OCI-LY1 (cell line): Measurements from ENCODE around the gene GABRB3.

ENCODE experiments used
- H2AFZ ChIP-seq: fragments of 200-600 bp; sonication (generic), shearing (Covaris generic); 2 replicates; pipeline ENCODE4 v1.6.0; 2014; ENCODE audit warnings: antibody characterized with exemption, mild to moderate bottlenecking, low read length
- H3F3A ChIP-seq: fragments of 200-600 bp; sonication (generic), shearing (Covaris generic); 2 replicates; pipeline ENCODE4 v1.6.0; 2014; ENCODE audit warnings: mild to moderate bottlenecking, antibody characterized with exemption, low read length, moderate library complexity; ENCODE audit not compliant: insufficient read depth
- H3K27ac ChIP-seq: fragments of 200-600 bp; sonication (generic); 2 replicates; pipeline ENCODE4 v1.5.1; 2014; ENCODE audit warnings: low read length, mixed run types, mild to moderate bottlenecking, low read depth; ENCODE audit not compliant: poor library complexity, severe bottlenecking
- H3K27me3 ChIP-seq: fragments of 200-600 bp; sonication (generic); 2 replicates; pipeline ENCODE4 v1.6.0; 2014; ENCODE audit warnings: antibody characterized with exemption, mild to moderate bottlenecking, low read length, moderate library complexity; ENCODE audit not compliant: insufficient read depth
- H3K36me3 ChIP-seq: fragments of 200-600 bp; sonication (generic); 2 replicates; pipeline ENCODE4 v1.6.1; 2014; ENCODE audit warnings: mild to moderate bottlenecking, antibody characterized with exemption, low read length, moderate library complexity, mixed read lengths; ENCODE audit not compliant: insufficient read depth
- H3K4me1 ChIP-seq: fragments of 200-600 bp; sonication (generic); 2 replicates; pipeline ENCODE4 v1.5.1; 2014; ENCODE audit warnings: mild to moderate bottlenecking, low read length, moderate library complexity; ENCODE audit not compliant: insufficient read depth, severe bottlenecking
- H3K4me2 ChIP-seq: fragments of 200-600 bp; sonication (generic), shearing (Covaris generic); 2 replicates; pipeline ENCODE4 v1.6.1; 2014; ENCODE audit warnings: low read length
- H3K4me3 ChIP-seq: fragments of 200-600 bp; sonication (generic); 2 replicates; pipeline ENCODE4 v1.5.1; 2014; ENCODE audit warnings: low read length, low read depth, mild to moderate bottlenecking, mixed read lengths; ENCODE audit not compliant: poor library complexity, severe bottlenecking
- H3K79me2 ChIP-seq: fragments of 200-600 bp; shearing (Covaris generic); 2 replicates; pipeline ENCODE4 v1.6.1; 2016; ENCODE audit warnings: mixed run types, low read length, mixed read lengths; ENCODE audit not compliant: insufficient read depth
- H3K9ac ChIP-seq: fragments of 200-600 bp; sonication (generic), shearing (Covaris generic); 2 replicates; pipeline ENCODE4 v1.6.1; 2014; ENCODE audit warnings: mild to moderate bottlenecking, low read length, mixed read lengths
- H3K9me2 ChIP-seq: fragments of 200-600 bp; sonication (generic), shearing (Covaris generic); 2 replicates; pipeline ENCODE4 v1.6.1; 2014; ENCODE audit warnings: low read depth, mild to moderate bottlenecking, low read length, mixed read lengths
- H3K9me3 ChIP-seq: fragments of 200-600 bp; shearing (Covaris generic); 2 replicates; pipeline ENCODE4 v1.6.1; 2014; ENCODE audit warnings: low read length, mixed read lengths
- H4K20me1 ChIP-seq: fragments of 200-600 bp; sonication (generic), shearing (Covaris generic); 2 replicates; pipeline ENCODE4 v1.6.0; 2016; ENCODE audit warnings: mild to moderate bottlenecking, low read length; ENCODE audit not compliant: insufficient read depth
- CTCF ChIP-seq: fragments of 200-600 bp; sonication (generic), shearing (Covaris generic); IDR thresholded peaks from 2 replicates; pipeline ENCODE4 v1.5.1; 2017; ENCODE audit warnings: mild to moderate bottlenecking, antibody characterized with exemption, low read length, moderate library complexity, mixed read lengths
- EZH2 ChIP-seq: fragments of 200-600 bp; sonication (generic), shearing (Covaris generic); IDR thresholded peaks from 2 replicates; pipeline ENCODE4 v1.8.0; 2017; ENCODE audit warnings: borderline replicate concordance, mixed run types, mild to moderate bottlenecking, antibody characterized with exemption, low read length, moderate library complexity, mixed read lengths

The GABRB3 gene

GRCh38 chr15:26806151-26806550 is 33.3 kb upstream of the GABRB3 start:
- Histone ChIP-seq H3K4me2 (no peak overlapping the region), H3K4me3 (no peak overlapping the region), H3K79me2 (no peaks in the 10 kb centered on the region), H3K9me2 (no peaks in the 10 kb centered on the region), H3K4me1 (no peaks in the 10 kb centered on the region), H4K20me1 (no peaks in the 10 kb centered on the region), H2AFZ (no peak overlapping the region), H3K27ac (no peak overlapping the region), H3K27me3 (no peaks in the 10 kb centered on the region), H3F3A (no peaks in the 10 kb centered on the region), H3K9me3 (no peaks in the 10 kb centered on the region), H3K9ac (no peak overlapping the region), H3K36me3 (no peaks in the 10 kb centered on the region)
- TF ChIP-seq CTCF (no peak), EZH2 (no peak)

- Histone ChIP-seq H3K4me3 (no peak overlapping the region), H3K9ac (no peak overlapping the region), H3K27ac (no peak overlapping the region), H3K4me2 (no peak overlapping the region), H3K27me3 (no peaks in the 10 kb centered on the region), H3F3A (no peaks in the 10 kb centered on the region), H3K9me2 (no peaks in the 10 kb centered on the region), H2AFZ (no peak overlapping the region), H4K20me1 (no peaks in the 10 kb centered on the region), H3K79me2 (no peaks in the 10 kb centered on the region), H3K4me1 (no peaks in the 10 kb centered on the region), H3K36me3 (no peaks in the 10 kb centered on the region), H3K9me3 (no peaks in the 10 kb centered on the region)
- TF ChIP-seq CTCF (no peak), EZH2 (no peak)
Observed at GRCh38 chr15:26805470-26805869, 32.6 kb upstream of the GABRB3 start.

- H3K9me2 ChIP-seq: no peaks in the 10 kb centered on the region
- H4K20me1 ChIP-seq: no peaks in the 10 kb centered on the region
- no peak overlapping the region for H2AFZ ChIP-seq
- H3K9ac ChIP-seq: no peak overlapping the region
- H3K36me3 ChIP-seq: no peaks in the 10 kb centered on the region
- no peak overlapping the region for H3K27ac ChIP-seq
- no peak overlapping the region for H3K4me2 ChIP-seq
- no peaks in the 10 kb centered on the region for H3F3A ChIP-seq
- H3K9me3 ChIP-seq: no peaks in the 10 kb centered on the region
- H3K27me3 ChIP-seq: no peaks in the 10 kb centered on the region
- H3K4me3 ChIP-seq: no peak overlapping the region
- H3K4me1 ChIP-seq: no peaks in the 10 kb centered on the region
- no peaks in the 10 kb centered on the region for H3K79me2 ChIP-seq
- TF ChIP-seq CTCF (no peak), EZH2 (no peak)
Observed at GRCh38 chr15:26804063-26804804, 31.4 kb upstream of the GABRB3 start.
